Endodermal cell (in vitro differentiated cells): ENCODE data around the gene POU2AF1. TPM values are rescaled to one million over a fixed set of nuclear protein-coding genes. Genes with fewer than 3 reads are reported as not detected.

Source experiments
- DNase-seq: peaks from one replicate; pipeline ENCODE4 v3.0.0-alpha.2; 2017
- H3K27ac ChIP-seq: 2 replicates; pipeline ENCODE4 v1.5.1; 2013; ENCODE audit warnings: mild to moderate bottlenecking, low read depth, low read length, moderate library complexity
- H3K27me3 ChIP-seq: 2 replicates; pipeline ENCODE4 v1.6.1; 2013; ENCODE audit warnings: mild to moderate bottlenecking, low read length, moderate library complexity; ENCODE audit not compliant: insufficient read depth, control insufficient read depth, poor library complexity, severe bottlenecking
- H3K36me3 ChIP-seq: 2 replicates; pipeline ENCODE4 v1.7.0; 2013; ENCODE audit warnings: mild to moderate bottlenecking, low read length, moderate library complexity; ENCODE audit not compliant: control insufficient read depth, insufficient read depth
- H3K4me1 ChIP-seq: one replicate; pipeline ENCODE4 v1.7.0; 2013; ENCODE audit warnings: low read length; ENCODE audit not compliant: control insufficient read depth, insufficient read depth
- H3K4me3 ChIP-seq: 2 replicates; pipeline ENCODE4 v1.5.1; 2013; ENCODE audit warnings: mild to moderate bottlenecking, low read length, moderate library complexity
- H3K9ac ChIP-seq: 2 replicates; pipeline ENCODE4 v1.6.1; 2013; ENCODE audit warnings: mild to moderate bottlenecking, low read length, moderate library complexity; ENCODE audit not compliant: poor library complexity, severe bottlenecking; ENCODE audit errors: extremely low read depth
- H3K9me3 ChIP-seq: 2 replicates; pipeline ENCODE4 v1.6.1; 2013; ENCODE audit warnings: mild to moderate bottlenecking, low read length, moderate library complexity; ENCODE audit not compliant: control insufficient read depth
- H3K27ac Mint-ChIP-seq: 2 replicates; pipeline ENCODE4 v1.8.0; 2020; ENCODE audit warnings: mixed read lengths
- H3K27me3 Mint-ChIP-seq: 2 replicates; pipeline ENCODE4 v1.8.0; 2021; ENCODE audit warnings: mild to moderate bottlenecking, mixed read lengths; ENCODE audit not compliant: insufficient read depth
- H3K36me3 Mint-ChIP-seq: 2 replicates; pipeline ENCODE4 v1.8.0; 2020; ENCODE audit warnings: low read depth, mixed read lengths
- H3K4me1 Mint-ChIP-seq: 2 replicates; pipeline ENCODE4 v1.8.0; 2020; ENCODE audit warnings: mixed read lengths
- H3K4me3 Mint-ChIP-seq: 2 replicates; pipeline ENCODE4 v1.8.0; 2020; ENCODE audit warnings: mild to moderate bottlenecking, moderate library complexity, mixed read lengths
- H3K9me3 Mint-ChIP-seq: 2 replicates; pipeline ENCODE4 v1.8.0; 2020; ENCODE audit warnings: mild to moderate bottlenecking, mixed read lengths
- WGBS, 2 experiments: methylation state at CpG; one replicate each; pipeline versions ENCODE4 v1.1.5 to v1.1.7; 2013; ENCODE audit warnings: missing lambda C conversion rate in 2 of 2, mixed read lengths in 1 of 2; ENCODE audit not compliant: insufficient coverage in 1 of 2, insufficient read length in 1 of 2; 5-methylcytosine and 5-hydroxymethylcytosine counted together
- total RNA-seq, 2 donors: library from RNA; stranded (reverse); fragmentation: NEBNext Ultra II Directional in 1 of 2; extraction: Animal tissue kit (Norgen Biotek cat#: 25700) in 1 of 2; gene quantifications; 2 replicates in 1 of 2; 3 replicates in 1 of 2; pipeline ENCODE4 v1.2.1, GENCODE V29; 2021
- TF ChIP-seq, protein P1 (sequence below): fragments of 200-600 bp; sonication (generic); conservative IDR thresholded peaks from 2 replicates; pipeline ENCODE4 v1.5.0; 2021; ENCODE audit warnings: antibody characterized with exemption, mild to moderate bottlenecking

POU2AF1 gene
- total RNA-seq, 2 donors from 2014 or later, result 0.46 to 0.77 TPM

DNA sequence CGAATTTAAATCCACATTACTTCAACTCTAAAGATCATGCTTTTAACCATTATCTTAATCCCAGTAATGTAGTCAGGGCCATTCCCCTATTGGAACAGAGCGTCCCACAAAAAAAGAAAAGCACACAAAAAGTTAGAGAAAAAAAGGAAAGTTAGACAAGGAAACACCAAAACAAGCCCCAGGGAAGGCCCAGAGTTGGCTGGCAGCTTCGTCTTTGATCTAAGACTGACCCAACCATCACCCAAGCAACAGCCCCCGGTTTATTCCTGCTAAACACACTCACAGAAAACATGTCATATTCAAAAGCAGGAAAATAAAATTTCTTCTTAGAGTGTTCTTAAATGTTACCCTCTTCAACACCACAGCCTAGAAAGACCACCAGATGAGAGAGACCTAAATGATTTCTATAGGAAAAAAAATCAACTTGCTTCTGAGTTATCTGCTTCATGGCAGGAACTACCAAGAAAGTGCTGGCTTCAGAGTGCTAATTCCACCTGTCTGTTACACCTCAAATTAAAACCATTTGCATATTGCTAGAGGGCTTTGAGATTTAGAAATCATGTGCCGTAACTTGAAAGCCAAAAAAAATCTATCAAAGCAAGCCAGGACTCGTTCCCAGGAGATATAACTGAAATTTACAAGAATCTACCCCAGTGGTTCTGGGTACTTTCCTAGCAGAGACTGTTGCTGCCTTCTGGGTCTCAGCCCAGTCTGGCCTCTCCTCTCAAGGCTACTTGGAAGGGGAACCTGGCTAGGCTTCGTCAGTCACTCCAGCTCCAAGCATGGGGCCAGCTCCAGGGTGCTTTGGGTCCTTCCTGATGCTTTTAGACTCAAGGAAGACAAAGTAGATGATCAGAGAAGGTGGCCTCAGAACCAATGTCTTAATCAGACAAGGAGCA is 49.5 kb downstream of the POU2AF1 start:
- Mint-ChIP-seq H3K4me3 (no peak overlapping the region), H3K27ac (no peak overlapping the region), H3K4me1 (peaks cover 16% of the 10 kb centered on the region), H3K36me3 (no peaks in the 10 kb centered on the region), H3K27me3 (peaks cover 54% of the 10 kb centered on the region), H3K9me3 (no peaks in the 10 kb centered on the region)
- peaks cover 17% of the 10 kb centered on the region for H3K27me3 ChIP-seq
- H3K4me3 ChIP-seq, result no peak overlapping the region
- H3K9me3 ChIP-seq, result no peaks in the 10 kb centered on the region
- no peak overlapping the region for H3K27ac ChIP-seq
- DNase-seq, result no peak
- 88 to 91% methylated on average over 3 to 7 of the region's 7 CpGs for WGBS, 2 experiments
- H3K36me3 ChIP-seq, result no peaks in the 10 kb centered on the region
- TF ChIP-seq, protein P1, sequence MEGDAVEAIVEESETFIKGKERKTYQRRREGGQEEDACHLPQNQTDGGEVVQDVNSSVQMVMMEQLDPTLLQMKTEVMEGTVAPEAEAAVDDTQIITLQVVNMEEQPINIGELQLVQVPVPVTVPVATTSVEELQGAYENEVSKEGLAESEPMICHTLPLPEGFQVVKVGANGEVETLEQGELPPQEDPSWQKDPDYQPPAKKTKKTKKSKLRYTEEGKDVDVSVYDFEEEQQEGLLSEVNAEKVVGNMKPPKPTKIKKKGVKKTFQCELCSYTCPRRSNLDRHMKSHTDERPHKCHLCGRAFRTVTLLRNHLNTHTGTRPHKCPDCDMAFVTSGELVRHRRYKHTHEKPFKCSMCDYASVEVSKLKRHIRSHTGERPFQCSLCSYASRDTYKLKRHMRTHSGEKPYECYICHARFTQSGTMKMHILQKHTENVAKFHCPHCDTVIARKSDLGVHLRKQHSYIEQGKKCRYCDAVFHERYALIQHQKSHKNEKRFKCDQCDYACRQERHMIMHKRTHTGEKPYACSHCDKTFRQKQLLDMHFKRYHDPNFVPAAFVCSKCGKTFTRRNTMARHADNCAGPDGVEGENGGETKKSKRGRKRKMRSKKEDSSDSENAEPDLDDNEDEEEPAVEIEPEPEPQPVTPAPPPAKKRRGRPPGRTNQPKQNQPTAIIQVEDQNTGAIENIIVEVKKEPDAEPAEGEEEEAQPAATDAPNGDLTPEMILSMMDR, result no peak
- peaks cover 21% of the 10 kb centered on the region for H3K4me1 ChIP-seq
- H3K9ac ChIP-seq, result no peak overlapping the region

DNA sequence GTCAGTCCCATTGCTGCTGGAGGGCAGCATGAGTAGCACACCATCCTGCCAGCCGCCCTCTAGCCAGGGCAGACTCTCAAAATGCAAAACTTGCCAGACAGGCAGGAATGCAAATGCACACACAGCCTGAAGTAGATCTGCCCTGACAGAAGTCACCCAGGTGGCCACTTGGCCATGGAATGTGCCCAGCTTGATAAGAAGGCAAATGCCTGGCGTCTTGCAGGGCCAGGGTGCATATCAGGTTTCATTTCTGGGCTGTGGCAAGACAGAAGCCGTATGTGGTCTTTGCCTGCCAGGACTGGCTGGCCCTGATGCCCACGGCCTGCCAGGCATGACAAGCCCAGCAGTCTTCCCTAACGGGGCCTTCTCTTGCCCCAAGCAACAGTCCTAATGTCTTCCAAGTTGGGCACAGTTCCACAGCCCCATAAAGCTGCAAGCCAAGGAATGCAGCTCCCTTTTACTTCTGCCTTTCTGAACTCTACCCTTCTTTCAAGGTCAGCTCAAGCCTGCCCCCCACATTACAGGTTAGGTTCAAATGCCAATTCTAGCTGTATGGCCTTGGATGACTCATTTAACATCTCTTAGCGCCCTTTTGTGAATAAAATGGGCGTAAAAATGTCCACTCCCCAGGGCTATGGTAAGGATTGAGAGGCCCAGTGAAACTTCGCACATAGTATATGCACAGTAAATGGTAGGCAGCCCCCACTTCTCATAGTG is 51.0 kb downstream of the POU2AF1 start:
- TF ChIP-seq, protein P1, result no peak
- Histone ChIP-seq H3K27ac (no peak overlapping the region), H3K36me3 (no peaks in the 10 kb centered on the region), H3K9ac (no peak overlapping the region), H3K9me3 (no peaks in the 10 kb centered on the region), H3K4me3 (no peak overlapping the region), H3K27me3 (peaks cover 12% of the 10 kb centered on the region), H3K4me1 (peaks cover 17% of the 10 kb centered on the region)
- H3K27me3 Mint-ChIP-seq, result peaks cover 47% of the 10 kb centered on the region
- H3K9me3 Mint-ChIP-seq, result no peaks in the 10 kb centered on the region
- WGBS, 2 experiments, result 83 to 89% methylated on average over 7 to 8 of the region's 8 CpGs
- peaks cover 6% of the 10 kb centered on the region for H3K4me1 Mint-ChIP-seq
- H3K27ac Mint-ChIP-seq, result no peak overlapping the region
- H3K4me3 Mint-ChIP-seq, result no peak overlapping the region
- DNase-seq, result peak; percentile 57
- H3K36me3 Mint-ChIP-seq, result no peaks in the 10 kb centered on the region

DNA sequence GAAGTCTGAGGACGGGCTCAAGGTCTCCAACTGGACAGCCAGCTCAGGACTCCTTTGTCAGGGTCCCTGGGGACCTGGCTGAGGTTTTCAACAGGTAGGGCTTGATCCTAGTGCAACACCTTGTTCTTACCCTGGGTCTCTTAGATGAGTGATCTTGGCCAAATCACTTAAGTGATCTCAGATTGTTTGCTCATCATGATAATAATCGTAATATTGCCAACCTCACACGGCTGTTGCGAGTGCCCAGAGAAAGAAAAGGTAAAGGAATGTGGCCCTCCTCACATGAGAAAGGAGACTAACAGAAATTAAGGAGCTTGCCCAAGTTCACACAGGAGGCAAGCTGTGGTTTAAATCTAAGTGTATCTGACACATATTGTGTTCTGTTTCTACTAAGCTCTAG is 52.3 kb downstream of the POU2AF1 start:
- peaks cover 17% of the 10 kb centered on the region for H3K4me1 ChIP-seq
- no peaks in the 10 kb centered on the region for H3K9me3 Mint-ChIP-seq
- peaks cover 41% of the 10 kb centered on the region for H3K27me3 Mint-ChIP-seq
- H3K27me3 ChIP-seq, result peaks cover under 1% of the 10 kb centered on the region
- no peaks in the 10 kb centered on the region for H3K9me3 ChIP-seq
- TF ChIP-seq, protein P1, result no peak
- H3K4me1 Mint-ChIP-seq, result peaks cover 6% of the 10 kb centered on the region
- 90 to 100% methylated on average over 1 to 4 of the region's 4 CpGs for WGBS, 2 experiments
- peak overlapping the region; percentile 46 for H3K4me3 ChIP-seq
- DNase-seq, result no peak
- no peak overlapping the region for H3K4me3 Mint-ChIP-seq
- no peak overlapping the region for H3K27ac Mint-ChIP-seq
- no peaks in the 10 kb centered on the region for H3K36me3 ChIP-seq
- no peak overlapping the region for H3K9ac ChIP-seq
- H3K27ac ChIP-seq, result no peak overlapping the region
- no peaks in the 10 kb centered on the region for H3K36me3 Mint-ChIP-seq
